Mesendoderm (in vitro differentiated cells): ENCODE results near the gene SPG7.

ENCODE experiments used
- DNase-seq: peaks from one replicate; pipeline ENCODE4 v3.0.0; 2013
- H2AK5ac ChIP-seq: 2 replicates; pipeline ENCODE4 v1.6.1; 2013; ENCODE audit warnings: low read length, inconsistent platforms
- H2BK120ac ChIP-seq: 2 replicates; pipeline ENCODE4 v1.6.1; 2013; ENCODE audit warnings: low read depth, mild to moderate bottlenecking, low read length, moderate library complexity, mixed read lengths
- H2BK15ac ChIP-seq: replicated peaks from 2 replicates; pipeline ENCODE4 v1.6.1; 2013; ENCODE audit warnings: low read depth, mild to moderate bottlenecking, moderate library complexity
- H2BK5ac ChIP-seq: 2 replicates; pipeline ENCODE4 v1.6.1; 2013; ENCODE audit warnings: low read length, inconsistent platforms
- H3K18ac ChIP-seq: 2 replicates; pipeline ENCODE4 v1.6.1; 2013; ENCODE audit warnings: mild to moderate bottlenecking, low read length, mixed read lengths
- H3K23ac ChIP-seq: one replicate; pipeline ENCODE4 v1.6.1; 2013; ENCODE audit warnings: low read length
- H3K27ac ChIP-seq: 2 replicates; pipeline ENCODE4 v1.5.1; 2013; ENCODE audit warnings: low read depth, mild to moderate bottlenecking, inconsistent platforms, low read length, moderate library complexity
- H3K27me3 ChIP-seq: 2 replicates; pipeline ENCODE4 v1.6.1; 2013; ENCODE audit warnings: low read length, control low read depth, mild to moderate bottlenecking, inconsistent platforms; ENCODE audit not compliant: insufficient read depth, poor library complexity
- H3K36me3 ChIP-seq: 2 replicates; pipeline ENCODE4 v1.6.1; 2013; ENCODE audit warnings: low read length, inconsistent platforms; ENCODE audit not compliant: control insufficient read depth, insufficient read depth
- H3K4ac ChIP-seq: one replicate; pipeline ENCODE4 v1.6.1; 2013; ENCODE audit warnings: low read depth, mild to moderate bottlenecking, low read length, moderate library complexity
- H3K4me1 ChIP-seq: 2 replicates; pipeline ENCODE4 v1.6.1; 2013; ENCODE audit warnings: low read depth, low read length, inconsistent platforms; ENCODE audit not compliant: control insufficient read depth
- H3K4me2 ChIP-seq: 2 replicates; pipeline ENCODE4 v1.6.1; 2013; ENCODE audit warnings: low read length
- H3K4me3 ChIP-seq: 2 replicates; pipeline ENCODE4 v1.5.1; 2013; ENCODE audit warnings: mild to moderate bottlenecking, low read length
- H3K56ac ChIP-seq: one replicate; pipeline ENCODE4 v1.6.1; 2013; ENCODE audit warnings: low read length
- H3K79me1 ChIP-seq: 2 replicates; pipeline ENCODE4 v1.6.1; 2013; ENCODE audit warnings: low read length, inconsistent platforms
- H3K79me2 ChIP-seq: 2 replicates; pipeline ENCODE4 v1.6.1; 2013; ENCODE audit warnings: mild to moderate bottlenecking, low read length; ENCODE audit not compliant: control insufficient read depth, insufficient read depth
- H3K9ac ChIP-seq: 2 replicates; pipeline ENCODE4 v1.6.1; 2013; ENCODE audit warnings: low read length, inconsistent platforms
- H4K5ac ChIP-seq: one replicate; pipeline ENCODE4 v1.6.1; 2013; ENCODE audit warnings: low read length
- H4K8ac ChIP-seq: one replicate; pipeline ENCODE4 v1.6.1; 2013; ENCODE audit warnings: low read depth, mild to moderate bottlenecking, control low read depth, low read length, moderate library complexity
- WGBS: extraction: QIAGEN DNeasy Blood & Tissue Kit; methylation state at CpG from one replicate; pipeline ENCODE4 v1.1.7; 2013; ENCODE audit warnings: low lambda C conversion rate, missing lambda C conversion rate; ENCODE audit not compliant: insufficient coverage; ENCODE audit errors: extremely low coverage; 5-methylcytosine and 5-hydroxymethylcytosine counted together

SPG7 gene

DNA sequence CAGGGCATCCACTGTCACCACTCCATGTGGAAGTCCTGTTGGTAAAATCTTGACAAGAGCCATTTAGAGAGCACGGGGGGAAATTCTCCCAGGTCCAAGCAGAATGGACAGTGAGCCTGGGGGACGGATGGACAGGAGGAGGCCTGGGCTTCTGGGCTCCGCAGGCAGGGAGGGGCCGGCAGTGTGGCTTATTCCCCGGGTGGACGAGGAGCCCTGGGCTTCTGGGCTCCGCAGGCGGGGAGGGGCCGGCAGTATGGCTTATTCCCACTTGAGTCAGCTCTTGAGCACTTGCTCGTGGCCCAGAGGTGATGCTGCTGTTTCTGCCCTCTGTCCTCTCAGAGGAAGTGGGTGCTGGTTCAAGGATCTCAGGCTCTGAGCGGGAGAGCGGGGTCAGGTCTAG lies 30.1 kb downstream of the SPG7 start:
- Histone ChIP-seq H3K27me3 (no peaks in the 10 kb centered on the region), H3K18ac (no peak overlapping the region)

GRCh38 chr16:89540557-89540956 lies 32.4 kb downstream of the SPG7 start:
- H2AK5ac ChIP-seq = no peak overlapping the region
- H3K4me1 ChIP-seq = no peaks in the 10 kb centered on the region
- no peak overlapping the region for H2BK5ac ChIP-seq
- no peaks in the 10 kb centered on the region for H3K79me2 ChIP-seq
- WGBS = no CpG with 5 or more reads among the region's 13 CpGs
- H3K56ac ChIP-seq = no peak overlapping the region
- H3K27ac ChIP-seq = no peak overlapping the region
- H4K8ac ChIP-seq = no peak overlapping the region
- no peak overlapping the region for H2BK15ac ChIP-seq
- no peaks in the 10 kb centered on the region for H3K27me3 ChIP-seq
- no peak overlapping the region for H3K9ac ChIP-seq
- no peak overlapping the region for H3K4ac ChIP-seq
- peaks cover 11% of the 10 kb centered on the region for H3K36me3 ChIP-seq
- no peak overlapping the region for H2BK120ac ChIP-seq
- H3K4me2 ChIP-seq = no peak overlapping the region
- H3K18ac ChIP-seq = no peak overlapping the region
- H3K23ac ChIP-seq = no peak overlapping the region
- H3K79me1 ChIP-seq = no peaks in the 10 kb centered on the region
- no peak overlapping the region for H3K4me3 ChIP-seq
- DNase-seq = no peak
- H4K5ac ChIP-seq = no peak overlapping the region

More for the DNA sequence above, 30.1 kb downstream of the SPG7 start:
- Histone ChIP-seq H3K56ac (no peak overlapping the region), H2BK120ac (no peak overlapping the region), H3K4me2 (no peak overlapping the region), H3K4ac (no peak overlapping the region), H2BK15ac (no peak overlapping the region), H4K5ac (no peak overlapping the region), H2BK5ac (no peak overlapping the region), H3K4me3 (no peak overlapping the region), H3K79me2 (no peaks in the 10 kb centered on the region), H4K8ac (no peak overlapping the region), H3K23ac (no peak overlapping the region), H3K27ac (no peak overlapping the region), H3K36me3 (peaks cover 12% of the 10 kb centered on the region), H3K4me1 (no peaks in the 10 kb centered on the region), H3K79me1 (peaks cover 5% of the 10 kb centered on the region), H2AK5ac (no peak overlapping the region), H3K9ac (no peak overlapping the region)
- no CpG with 5 or more reads among the region's 12 CpGs for WGBS
- DNase-seq = no peak

GRCh38 chr16:89541792-89542191 lies 33.6 kb downstream of the SPG7 start:
- Histone ChIP-seq H3K27ac (no peak overlapping the region), H2BK15ac (no peak overlapping the region), H2BK5ac (no peak overlapping the region), H3K4me3 (no peak overlapping the region), H3K4ac (no peak overlapping the region), H3K4me1 (no peaks in the 10 kb centered on the region), H2AK5ac (no peak overlapping the region), H2BK120ac (no peak overlapping the region), H3K27me3 (no peaks in the 10 kb centered on the region), H4K8ac (no peak overlapping the region), H3K18ac (no peak overlapping the region), H3K56ac (no peak overlapping the region), H4K5ac (no peak overlapping the region), H3K79me1 (no peaks in the 10 kb centered on the region), H3K36me3 (peaks cover 11% of the 10 kb centered on the region), H3K9ac (no peak overlapping the region), H3K23ac (no peak overlapping the region), H3K4me2 (no peak overlapping the region), H3K79me2 (no peaks in the 10 kb centered on the region)
- DNase-seq = no peak
- no CpG with 5 or more reads among the region's 21 CpGs for WGBS

DNA sequence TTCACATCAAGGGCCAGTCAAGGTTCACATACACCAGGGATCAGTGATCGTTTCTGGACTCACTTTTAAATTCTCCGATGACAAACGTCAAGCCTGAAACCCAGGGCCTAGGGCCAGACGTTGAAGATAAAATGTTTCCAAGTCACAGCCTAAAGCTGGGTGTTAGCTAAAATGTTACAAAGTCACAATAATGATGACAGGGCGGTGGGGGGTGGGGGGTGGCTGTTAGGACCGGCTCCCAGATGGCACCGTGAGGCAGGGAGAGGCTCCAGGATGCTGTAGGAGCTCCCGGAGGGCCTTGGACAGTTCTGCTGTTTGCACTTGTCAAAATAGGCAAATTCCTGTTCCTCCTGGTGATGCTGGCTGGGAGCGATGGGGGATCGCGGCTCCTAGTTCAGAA lies 35.9 kb downstream of the SPG7 start:
- DNase-seq = no peak
- Histone ChIP-seq H3K23ac (no peak overlapping the region), H2BK5ac (no peak overlapping the region), H3K79me2 (no peaks in the 10 kb centered on the region), H3K27ac (no peak overlapping the region), H2AK5ac (no peak overlapping the region), H4K5ac (no peak overlapping the region), H3K4me3 (no peak overlapping the region), H3K4ac (no peak overlapping the region), H3K4me1 (no peaks in the 10 kb centered on the region), H3K18ac (no peak overlapping the region), H4K8ac (no peak overlapping the region), H3K27me3 (no peaks in the 10 kb centered on the region), H3K36me3 (peaks cover 12% of the 10 kb centered on the region), H2BK15ac (no peak overlapping the region), H3K4me2 (no peak overlapping the region), H3K56ac (no peak overlapping the region), H2BK120ac (no peak overlapping the region), H3K79me1 (no peaks in the 10 kb centered on the region), H3K9ac (no peak overlapping the region)
- no CpG with 5 or more reads among the region's 11 CpGs for WGBS

DNA sequence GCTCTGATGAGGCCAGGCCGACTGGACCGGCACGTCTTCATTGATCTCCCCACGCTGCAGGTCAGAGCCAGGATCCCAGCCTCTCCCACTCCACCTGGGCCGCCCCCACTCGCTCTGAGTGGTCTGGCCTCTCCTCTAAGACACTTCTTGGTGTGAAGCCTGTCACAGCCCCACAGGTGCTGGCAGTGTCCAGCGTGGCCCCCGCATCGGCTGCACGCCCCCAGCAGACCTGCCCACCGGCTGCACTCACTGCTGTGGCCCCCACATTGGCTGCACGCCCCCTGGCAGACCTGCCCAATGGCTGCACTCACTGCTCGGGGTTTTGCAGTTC lies 36.5 kb downstream of the SPG7 start:
- H3K79me1 ChIP-seq = no peaks in the 10 kb centered on the region
- H3K4me1 ChIP-seq = no peaks in the 10 kb centered on the region
- H3K27me3 ChIP-seq = no peaks in the 10 kb centered on the region
- no peak overlapping the region for H2BK120ac ChIP-seq
- no peak overlapping the region for H4K5ac ChIP-seq
- WGBS = no CpG with 5 or more reads among the region's 13 CpGs
- H3K4me2 ChIP-seq = no peak overlapping the region
- no peak overlapping the region for H2BK5ac ChIP-seq
- H3K36me3 ChIP-seq = peaks cover 12% of the 10 kb centered on the region
- no peaks in the 10 kb centered on the region for H3K79me2 ChIP-seq
- H3K23ac ChIP-seq = no peak overlapping the region
- DNase-seq = no peak
- H3K4ac ChIP-seq = no peak overlapping the region
- no peak overlapping the region for H3K9ac ChIP-seq
- H2AK5ac ChIP-seq = no peak overlapping the region
- no peak overlapping the region for H4K8ac ChIP-seq
- no peak overlapping the region for H3K4me3 ChIP-seq
- H3K56ac ChIP-seq = no peak overlapping the region
- no peak overlapping the region for H3K27ac ChIP-seq
- no peak overlapping the region for H3K18ac ChIP-seq
- H2BK15ac ChIP-seq = no peak overlapping the region

DNA sequence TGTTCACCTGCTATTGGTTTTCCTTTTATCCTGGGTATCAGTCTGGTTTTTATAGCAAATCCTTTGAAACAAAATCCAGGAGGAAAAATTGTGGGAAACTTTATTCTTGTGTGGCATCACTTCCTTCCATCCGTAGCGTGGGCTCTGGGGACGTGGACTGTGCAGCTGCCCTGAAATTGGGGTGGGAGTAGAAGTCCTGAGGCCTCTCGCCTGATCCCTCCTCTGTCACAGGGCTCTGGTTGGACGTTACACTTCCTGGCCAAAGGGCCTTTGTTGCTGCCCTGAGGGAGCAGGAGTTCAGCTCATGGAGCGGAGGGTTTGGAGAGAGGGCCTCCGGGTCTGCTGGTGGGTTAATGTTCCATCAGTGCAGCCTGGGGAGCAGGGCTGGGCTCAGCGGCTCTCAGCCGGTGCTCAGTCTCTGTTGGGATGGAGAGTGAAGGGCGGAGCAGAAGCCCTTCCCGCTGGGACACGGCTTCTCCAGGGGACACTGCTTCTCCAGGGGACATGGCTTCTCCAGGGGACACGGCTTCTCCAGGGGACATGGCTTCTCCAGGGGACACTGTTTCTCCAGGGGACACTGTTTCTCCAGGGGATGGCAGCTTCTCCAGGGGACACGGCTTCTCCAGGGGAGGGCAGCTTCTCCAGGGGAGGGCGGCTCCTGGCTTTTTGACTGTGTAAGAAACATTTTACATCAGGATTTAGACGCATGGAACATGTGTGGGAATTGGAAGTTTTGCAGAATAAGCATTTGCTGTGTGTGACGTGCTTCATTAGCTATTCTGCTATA lies 37.0 kb downstream of the SPG7 start:
- H3K27ac ChIP-seq = no peak overlapping the region
- H3K4ac ChIP-seq = no peak overlapping the region
- no peaks in the 10 kb centered on the region for H3K79me2 ChIP-seq
- H2BK5ac ChIP-seq = no peak overlapping the region
- H3K4me3 ChIP-seq = no peak overlapping the region
- no peaks in the 10 kb centered on the region for H3K4me1 ChIP-seq
- H3K36me3 ChIP-seq = peaks cover 12% of the 10 kb centered on the region
- no peaks in the 10 kb centered on the region for H3K79me1 ChIP-seq
- H3K27me3 ChIP-seq = no peaks in the 10 kb centered on the region
- H2BK15ac ChIP-seq = no peak overlapping the region
- DNase-seq = no peak
- no peak overlapping the region for H3K18ac ChIP-seq
- no peak overlapping the region for H2BK120ac ChIP-seq
- no peak overlapping the region for H2AK5ac ChIP-seq
- no peak overlapping the region for H3K4me2 ChIP-seq
- H4K8ac ChIP-seq = no peak overlapping the region
- no peak overlapping the region for H3K23ac ChIP-seq
- no peak overlapping the region for H3K56ac ChIP-seq
- WGBS = no CpG with 5 or more reads among the region's 17 CpGs
- H4K5ac ChIP-seq = no peak overlapping the region
- H3K9ac ChIP-seq = no peak overlapping the region
